ENCODE results near the gene RAB20.

RAB20 gene

DNA sequence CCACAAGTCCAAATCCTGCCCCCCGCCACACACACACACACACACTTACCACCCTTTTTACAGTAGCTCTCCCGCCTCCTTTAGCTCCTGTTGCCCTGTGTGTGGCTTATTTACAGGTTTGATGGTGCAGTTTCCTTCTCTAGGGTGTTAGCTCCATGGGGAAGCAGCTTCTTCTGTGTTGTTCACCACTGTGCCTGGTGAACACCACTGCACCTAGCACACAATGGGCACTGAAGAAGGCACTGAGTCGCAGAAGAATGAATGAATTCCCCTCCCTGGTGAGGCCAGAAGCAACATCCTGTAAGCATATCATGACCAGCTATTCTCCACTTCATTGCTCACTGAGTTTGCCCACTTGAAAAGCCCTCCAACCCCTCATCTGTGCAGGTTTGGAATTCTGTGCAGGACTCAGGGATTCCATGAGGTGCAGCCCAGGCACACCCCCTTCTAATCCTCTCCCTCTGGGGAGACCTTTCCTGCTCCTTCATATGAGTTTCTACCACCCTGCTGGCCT lies 3.0 kb upstream of the RAB20 start:
- Mint-ChIP-seq H3K4me3 (peak overlapping the region; percentile 56), H3K4me1 (peaks cover 83% of the 10 kb centered on the region), H3K9me3 (peaks cover 36% of the 10 kb centered on the region), H3K36me3 (ENCODE audit: low read depth) (peaks cover 34% of the 10 kb centered on the region), H3K27me3 (ENCODE audit: low read depth, poor library complexity) (peaks cover 38% of the 10 kb centered on the region), H3K27ac (peak overlapping the region; percentile 54)
- TF ChIP-seq, protein P1, sequence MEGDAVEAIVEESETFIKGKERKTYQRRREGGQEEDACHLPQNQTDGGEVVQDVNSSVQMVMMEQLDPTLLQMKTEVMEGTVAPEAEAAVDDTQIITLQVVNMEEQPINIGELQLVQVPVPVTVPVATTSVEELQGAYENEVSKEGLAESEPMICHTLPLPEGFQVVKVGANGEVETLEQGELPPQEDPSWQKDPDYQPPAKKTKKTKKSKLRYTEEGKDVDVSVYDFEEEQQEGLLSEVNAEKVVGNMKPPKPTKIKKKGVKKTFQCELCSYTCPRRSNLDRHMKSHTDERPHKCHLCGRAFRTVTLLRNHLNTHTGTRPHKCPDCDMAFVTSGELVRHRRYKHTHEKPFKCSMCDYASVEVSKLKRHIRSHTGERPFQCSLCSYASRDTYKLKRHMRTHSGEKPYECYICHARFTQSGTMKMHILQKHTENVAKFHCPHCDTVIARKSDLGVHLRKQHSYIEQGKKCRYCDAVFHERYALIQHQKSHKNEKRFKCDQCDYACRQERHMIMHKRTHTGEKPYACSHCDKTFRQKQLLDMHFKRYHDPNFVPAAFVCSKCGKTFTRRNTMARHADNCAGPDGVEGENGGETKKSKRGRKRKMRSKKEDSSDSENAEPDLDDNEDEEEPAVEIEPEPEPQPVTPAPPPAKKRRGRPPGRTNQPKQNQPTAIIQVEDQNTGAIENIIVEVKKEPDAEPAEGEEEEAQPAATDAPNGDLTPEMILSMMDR (IDR thresholded peaks at IDR 0.05) = no peak
- no peak for DNase-seq

DNA sequence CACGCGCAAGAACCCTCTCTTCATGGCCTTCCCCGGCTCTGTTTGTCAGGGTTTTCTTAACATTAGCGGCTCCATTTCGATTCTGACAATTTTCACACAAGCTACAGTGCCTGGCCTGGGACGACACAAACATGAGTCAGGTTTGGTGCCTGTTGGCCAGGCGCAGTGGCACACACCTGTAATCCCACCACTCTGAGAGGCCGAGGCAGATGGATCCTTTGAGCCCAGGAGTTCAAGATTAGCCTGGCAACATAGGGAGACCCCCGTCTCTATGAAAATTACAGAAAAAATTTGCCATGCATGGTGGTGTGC lies 1.9 kb upstream of the RAB20 start:
- TF ChIP-seq, protein P1 (IDR thresholded peaks at IDR 0.05) = no peak
- H3K27ac Mint-ChIP-seq = no peak overlapping the region
- peaks cover 29% of the 10 kb centered on the region for H3K9me3 Mint-ChIP-seq
- DNase-seq = no peak
- peaks cover 39% of the 10 kb centered on the region for H3K27me3 Mint-ChIP-seq (ENCODE audit: low read depth, poor library complexity)
- H3K36me3 Mint-ChIP-seq (ENCODE audit: low read depth) = peaks cover 36% of the 10 kb centered on the region
- H3K4me3 Mint-ChIP-seq = peak overlapping the region; percentile 93
- H3K4me1 Mint-ChIP-seq = peaks cover 83% of the 10 kb centered on the region

DNA sequence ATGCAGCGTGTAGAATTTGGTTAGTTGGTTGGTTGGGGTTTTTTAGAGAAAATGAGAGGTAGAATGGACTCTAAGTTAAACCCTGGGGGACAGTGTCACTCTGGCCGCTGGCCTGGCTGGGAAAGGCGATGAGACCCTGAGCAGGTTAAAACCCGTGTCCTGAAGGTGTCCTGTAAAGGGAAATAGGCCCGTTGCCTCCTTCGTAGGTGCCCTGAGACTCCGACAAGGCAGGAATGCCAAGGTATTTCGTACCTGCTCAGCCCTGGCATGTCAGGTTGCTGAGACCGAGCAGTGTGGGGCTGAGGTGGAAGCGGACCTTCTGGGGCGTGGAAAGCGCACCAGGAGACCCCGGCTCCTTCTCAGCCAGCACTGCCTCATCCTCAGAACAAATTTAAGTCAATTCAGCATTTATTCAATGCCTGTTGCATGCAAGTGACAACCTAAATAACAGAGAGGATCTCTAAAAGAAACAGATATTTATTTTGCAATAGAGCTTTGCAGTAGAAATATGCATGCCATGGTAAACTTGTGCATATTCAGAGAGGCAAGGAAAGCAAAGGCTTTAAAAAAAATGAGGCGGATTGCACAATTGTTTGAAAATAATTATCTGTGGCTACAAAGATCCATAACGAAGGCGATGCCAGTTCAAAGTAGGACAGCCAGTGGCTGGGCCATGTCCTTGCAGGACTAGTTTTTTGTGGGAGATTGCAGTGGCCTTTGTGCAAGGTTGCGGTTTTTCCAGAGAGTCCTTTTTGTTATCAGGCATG lies 1.4 kb upstream of the RAB20 start:
- peaks cover 33% of the 10 kb centered on the region for H3K36me3 Mint-ChIP-seq (ENCODE audit: low read depth)
- peaks cover 39% of the 10 kb centered on the region for H3K27me3 Mint-ChIP-seq (ENCODE audit: low read depth, poor library complexity)
- peaks cover 26% of the 10 kb centered on the region for H3K9me3 Mint-ChIP-seq
- H3K4me1 Mint-ChIP-seq = peaks cover 78% of the 10 kb centered on the region
- TF ChIP-seq, protein P1 (IDR thresholded peaks at IDR 0.05) = no peak
- peak overlapping the region; percentile 93 for H3K4me3 Mint-ChIP-seq
- no peak for DNase-seq
- no peak overlapping the region for H3K27ac Mint-ChIP-seq

GRCh38 chr13:110562036-110562597 lies 595 bp upstream of the RAB20 start:
- H3K27me3 Mint-ChIP-seq (ENCODE audit: low read depth, poor library complexity) = peaks cover 39% of the 10 kb centered on the region
- H3K27ac Mint-ChIP-seq = no peak overlapping the region
- peak overlapping the region; percentile 93 for H3K4me3 Mint-ChIP-seq
- TF ChIP-seq, protein P1 (IDR thresholded peaks at IDR 0.05) = no peak
- no peak for DNase-seq
- peaks cover 30% of the 10 kb centered on the region for H3K36me3 Mint-ChIP-seq (ENCODE audit: low read depth)
- H3K4me1 Mint-ChIP-seq = peaks cover 71% of the 10 kb centered on the region
- H3K9me3 Mint-ChIP-seq = peaks cover 21% of the 10 kb centered on the region

- DNase-seq = no peak
- Mint-ChIP-seq H3K4me1 (peaks cover 63% of the 10 kb centered on the region), H3K36me3 (ENCODE audit: low read depth) (peaks cover 31% of the 10 kb centered on the region), H3K27me3 (ENCODE audit: low read depth, poor library complexity) (peaks cover 42% of the 10 kb centered on the region), H3K27ac (no peak overlapping the region), H3K4me3 (peak overlapping the region; percentile 91), H3K9me3 (peaks cover 24% of the 10 kb centered on the region)
- TF ChIP-seq, protein P1 (IDR thresholded peaks at IDR 0.05) = no peak
Observed at GRCh38 chr13:110560601-110561343, 750 bp downstream of the RAB20 start.

Data from nephron progenitor cell (in vitro differentiated cells).